NK-92 (cell line): ENCODE data around the gene KLF15.

Experiments
- DNase-seq: peaks from one replicate; lab custom pipeline; 2025; ENCODE audit not compliant: unreplicated experiment; lab: John Stamatoyannopoulos, UW

Gene KLF15

GRCh38 chr3:126389794-126390146 is 32.6 kb upstream of the KLF15 start:
- DNase-seq = no peak

GRCh38 chr3:126389112-126389793 is 32.0 kb upstream of the KLF15 start:
- DNase-seq = no peak

DNA sequence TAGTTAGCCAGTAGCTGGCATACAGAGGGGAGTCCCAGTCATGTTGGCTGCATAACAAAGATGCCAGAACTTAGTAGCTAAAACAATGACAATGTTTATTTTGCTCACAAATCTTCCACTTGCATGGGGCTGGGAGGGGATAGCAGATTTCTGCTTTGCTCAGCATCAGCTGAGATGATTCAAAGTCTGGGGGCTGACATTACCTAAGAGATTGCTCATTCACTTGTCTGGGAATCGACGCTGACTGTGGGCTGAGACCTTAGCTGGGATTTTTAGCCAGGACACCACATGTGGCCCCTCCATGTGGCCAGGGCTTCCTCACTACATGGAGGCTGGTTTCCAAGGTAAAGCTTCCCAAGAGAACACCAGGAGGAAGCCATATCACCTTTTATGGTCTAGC is 24.8 kb upstream of the KLF15 start:
- no peak for DNase-seq

DNA sequence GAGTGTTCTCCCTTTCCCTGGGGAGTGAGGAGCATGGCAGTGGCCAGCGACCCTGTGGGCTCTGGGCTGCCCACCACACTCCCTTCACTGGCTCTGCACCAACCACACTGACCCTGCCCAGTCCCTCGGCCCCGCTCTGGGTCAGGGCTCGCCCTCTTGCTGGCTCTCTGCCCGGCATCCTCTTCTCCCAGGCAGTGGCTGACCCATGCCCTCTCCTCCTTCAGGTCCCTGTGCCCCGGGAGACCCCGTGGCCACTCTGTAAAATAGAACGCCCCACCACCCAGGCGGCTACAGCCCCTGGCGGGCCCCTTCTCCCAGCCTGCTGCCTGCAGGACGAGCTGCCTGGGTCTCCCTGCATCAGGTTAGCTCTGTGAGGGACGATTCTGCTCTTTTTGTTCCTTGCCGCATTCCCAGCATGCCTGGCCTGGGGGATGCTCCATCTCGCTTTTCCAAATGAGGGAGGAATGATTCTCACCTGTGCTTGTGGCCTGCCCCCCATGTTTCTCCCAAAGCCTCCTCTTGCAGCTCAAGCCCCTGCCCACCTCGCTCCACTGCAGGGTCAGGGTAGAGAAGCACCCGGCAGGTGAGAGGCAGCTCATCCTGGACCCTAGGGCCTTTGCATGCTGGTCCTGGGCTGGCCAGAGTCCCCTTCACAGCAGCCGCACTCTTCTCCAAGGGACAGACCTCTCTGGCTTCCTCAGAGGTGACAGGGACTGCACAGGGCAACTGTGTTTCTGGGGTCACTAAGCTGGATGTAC is 23.0 kb upstream of the KLF15 start:
- no peak for DNase-seq

GRCh38 chr3:126378341-126378751 is 21.1 kb upstream of the KLF15 start:
- no peak for DNase-seq

- DNase-seq = no peak
Observed at GRCh38 chr3:126377211-126377610, 20.0 kb upstream of the KLF15 start.

DNA sequence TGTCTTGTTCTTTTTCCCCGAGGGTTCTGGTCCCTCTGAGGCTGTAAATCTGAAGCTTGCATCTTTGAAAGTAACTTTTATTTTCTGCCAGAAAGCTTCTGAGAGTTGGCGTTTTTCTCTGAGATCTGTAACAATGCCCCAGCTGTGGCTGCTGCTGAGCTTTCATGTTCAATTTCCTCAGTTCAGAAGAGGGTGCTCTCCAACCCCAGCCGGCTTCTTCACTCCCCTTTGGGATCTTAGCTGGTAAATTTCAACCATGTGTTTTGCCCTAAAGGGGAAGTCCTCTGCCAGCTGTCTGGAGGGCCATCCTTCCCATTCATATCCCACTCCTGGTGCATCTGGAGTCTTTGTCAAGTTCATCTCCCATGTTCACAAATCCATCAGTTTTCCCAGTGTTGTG is 19.2 kb upstream of the KLF15 start:
- no peak for DNase-seq

- DNase-seq = no peak
Observed at GRCh38 chr3:126375835-126376331, 18.7 kb upstream of the KLF15 start.

GRCh38 chr3:126373682-126374601 is 16.7 kb upstream of the KLF15 start:
- no peak for DNase-seq

- no peak for DNase-seq
Observed at GRCh38 chr3:126373146-126373613, 16.0 kb upstream of the KLF15 start.

DNA sequence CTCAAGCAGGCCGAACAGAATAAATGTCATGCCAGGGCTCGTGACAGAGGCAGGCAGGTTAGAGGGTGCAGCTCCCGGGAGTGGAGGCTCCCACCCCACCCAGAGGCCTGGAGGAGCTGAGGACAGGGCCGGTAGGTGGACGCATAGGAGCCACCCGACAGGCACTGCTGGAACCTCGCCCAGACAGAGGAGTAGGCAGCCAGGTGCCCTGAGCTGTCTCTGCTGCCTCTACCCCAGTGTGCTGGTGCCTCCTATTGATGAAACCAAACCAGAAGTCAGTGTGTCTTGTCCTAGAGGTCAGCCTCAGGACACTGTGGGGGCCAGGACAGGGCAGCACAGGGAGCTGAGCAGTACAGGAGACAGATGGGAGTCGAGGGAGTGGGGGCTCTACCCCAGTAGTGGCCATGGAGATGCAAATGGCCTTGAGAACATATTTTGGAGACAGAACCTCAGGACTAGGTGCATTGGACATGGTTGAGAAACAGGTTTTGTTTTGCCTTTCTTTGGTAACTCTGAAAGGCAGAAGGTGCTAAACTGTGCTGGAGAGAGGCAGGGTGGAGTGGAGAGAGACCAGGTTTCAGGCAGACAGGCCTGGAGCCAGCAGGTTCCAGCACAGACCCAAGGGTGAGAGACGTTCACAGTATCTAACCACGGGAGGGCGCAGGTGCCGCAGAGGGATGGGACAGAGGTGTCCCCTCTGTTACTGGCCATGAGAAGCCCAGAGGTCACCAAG is 15.4 kb upstream of the KLF15 start:
- no peak for DNase-seq

- no peak for DNase-seq
Observed at GRCh38 chr3:126371096-126371705, 14.0 kb upstream of the KLF15 start.

- DNase-seq = no peak
Observed at GRCh38 chr3:126370606-126371005, 13.4 kb upstream of the KLF15 start.

GRCh38 chr3:126370055-126370454 is 12.8 kb upstream of the KLF15 start:
- DNase-seq = no peak

- no peak for DNase-seq
Observed at GRCh38 chr3:126369490-126369889, 12.3 kb upstream of the KLF15 start.

DNA sequence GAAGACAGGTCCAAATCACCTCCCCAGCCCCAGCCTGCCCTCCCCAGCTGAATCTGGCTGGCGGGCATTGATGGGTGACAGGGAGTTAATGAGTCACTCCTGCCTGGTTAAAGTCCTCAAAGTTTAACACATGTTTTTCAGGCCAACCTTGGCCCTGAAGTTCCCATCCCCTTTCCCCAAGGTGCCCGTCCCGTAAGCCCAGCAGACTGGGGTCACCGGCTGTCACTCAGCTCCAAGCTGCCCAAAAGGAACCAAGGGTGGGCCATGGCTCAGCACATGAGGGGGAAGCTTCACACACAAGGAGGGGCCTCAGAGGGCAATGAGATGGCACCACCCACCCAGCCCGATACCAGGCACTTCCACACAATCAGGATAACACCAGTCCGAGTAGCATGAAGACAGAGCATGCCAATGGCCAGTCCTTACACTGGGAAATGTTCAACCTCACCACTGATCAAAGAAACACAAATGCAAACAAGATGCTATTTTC is 10.2 kb upstream of the KLF15 start:
- DNase-seq = no peak

- DNase-seq = no peak
Observed at GRCh38 chr3:126365351-126366277, 8.4 kb upstream of the KLF15 start.

DNA sequence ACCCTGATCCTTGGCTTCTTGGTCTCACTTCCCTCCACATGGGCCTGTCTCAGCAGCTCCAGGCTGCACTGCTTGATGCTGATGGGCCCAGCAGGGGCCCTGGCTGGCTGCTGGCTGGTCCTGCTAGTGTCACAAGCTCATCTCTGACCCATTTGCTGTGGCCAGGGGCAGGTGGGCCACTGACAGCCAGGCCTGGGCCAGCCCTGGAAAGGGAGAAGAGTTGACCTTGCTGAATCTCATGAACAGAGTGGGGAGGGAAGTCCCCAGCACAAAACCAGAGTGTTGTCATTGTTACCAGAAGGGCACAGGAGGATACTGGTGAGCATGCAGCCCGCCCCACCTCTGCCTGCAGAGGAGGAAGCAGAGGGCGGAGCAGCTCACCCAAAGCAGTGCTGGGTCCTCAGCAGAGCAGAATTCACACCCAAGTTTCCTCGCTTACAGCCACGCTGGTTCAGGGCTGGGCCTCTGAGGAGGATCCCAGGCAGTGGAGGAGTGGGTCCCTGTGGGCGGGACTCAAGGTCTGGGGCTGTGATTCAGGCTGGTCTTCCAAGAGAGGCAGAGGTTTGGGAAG is 7.6 kb upstream of the KLF15 start:
- DNase-seq = no peak
